ENCODE measurements around the gene SOWAHB. TPM values are rescaled to one million over a fixed set of nuclear protein-coding genes. Genes with fewer than 3 reads are reported as not detected.

Gene SOWAHB
- total RNA-seq, 2 experiments from 2014 or later = not detected

GRCh38 chr4:76867880-76868655 is 29.9 kb downstream of the SOWAHB start:
- H3K36me3 ChIP-seq (ENCODE audit: insufficient read depth, low read length) = no peaks in the 10 kb centered on the region
- H3K4me2 ChIP-seq (ENCODE audit: low read length) = no peak overlapping the region
- H3K4me3 ChIP-seq (ENCODE audit: low read depth, low read length, poor library complexity, severe bottlenecking) = no peak overlapping the region
- H3K9me2 ChIP-seq (ENCODE audit: insufficient read depth, low read length) = no peaks in the 10 kb centered on the region
- no peak for TF ChIP-seq EZH2phosphoT487 (IDR thresholded peaks at IDR 0.05; ENCODE audit: borderline replicate concordance, low read depth, low read length)
- TF ChIP-seq CTCF (conservative IDR thresholded peaks at IDR 0.05; ENCODE audit: low read length) = no peak
- H3K79me2 ChIP-seq (ENCODE audit: insufficient read depth, low read depth, low read length) = no peaks in the 10 kb centered on the region
- H3K4me1 ChIP-seq (ENCODE audit: insufficient read depth, low read length, poor library complexity, severe bottlenecking) = no peaks in the 10 kb centered on the region
- H2AFZ ChIP-seq (ENCODE audit: low read length) = no peak overlapping the region
- intact Hi-C loops (cut with micrococcal nuclease; ENCODE audit: unreplicated experiment) = no loop called here
- CTCF ChIA-PET (ENCODE audit: unreplicated experiment) = no interaction called here
- no peaks in the 10 kb centered on the region for H3K9me3 ChIP-seq (ENCODE audit: low read length)
- BruUV-seq (replicated peaks) = no TSS peak
- POLR2A ChIA-PET = no interaction called here
- no peak overlapping the region for H3K27ac ChIP-seq (ENCODE audit: low read depth, low read length, poor library complexity, severe bottlenecking)
- H4K20me1 ChIP-seq (ENCODE audit: insufficient read depth, low read length) = no peaks in the 10 kb centered on the region
- DNase-seq (ENCODE audit: low spot score) = no peak

GRCh38 chr4:76867377-76867776 is 30.6 kb downstream of the SOWAHB start:
- CTCF ChIA-PET (ENCODE audit: unreplicated experiment) = no interaction called here
- no peak overlapping the region for H3K4me3 ChIP-seq (ENCODE audit: low read depth, low read length, poor library complexity, severe bottlenecking)
- H4K20me1 ChIP-seq (ENCODE audit: insufficient read depth, low read length) = no peaks in the 10 kb centered on the region
- no peak for DNase-seq (ENCODE audit: low spot score)
- POLR2A ChIA-PET = no interaction called here
- no peak overlapping the region for H3K4me2 ChIP-seq (ENCODE audit: low read length)
- no TSS peak for BruUV-seq (replicated peaks)
- H3K9me2 ChIP-seq (ENCODE audit: insufficient read depth, low read length) = no peaks in the 10 kb centered on the region
- H3K4me1 ChIP-seq (ENCODE audit: insufficient read depth, low read length, poor library complexity, severe bottlenecking) = no peaks in the 10 kb centered on the region
- no peak overlapping the region for H3K27ac ChIP-seq (ENCODE audit: low read depth, low read length, poor library complexity, severe bottlenecking)
- H3K79me2 ChIP-seq (ENCODE audit: insufficient read depth, low read depth, low read length) = no peaks in the 10 kb centered on the region
- no peaks in the 10 kb centered on the region for H3K9me3 ChIP-seq (ENCODE audit: low read length)
- TF ChIP-seq EZH2phosphoT487 (IDR thresholded peaks at IDR 0.05; ENCODE audit: borderline replicate concordance, low read depth, low read length) (no peak), CTCF (conservative IDR thresholded peaks at IDR 0.05; ENCODE audit: low read length) (no peak)
- intact Hi-C loops (cut with micrococcal nuclease; ENCODE audit: unreplicated experiment) = no loop called here
- H3K36me3 ChIP-seq (ENCODE audit: insufficient read depth, low read length) = no peaks in the 10 kb centered on the region
- no peak overlapping the region for H2AFZ ChIP-seq (ENCODE audit: low read length)

GRCh38 chr4:76866641-76867040 is 31.3 kb downstream of the SOWAHB start:
- no peaks in the 10 kb centered on the region for H3K36me3 ChIP-seq (ENCODE audit: insufficient read depth, low read length)
- no peaks in the 10 kb centered on the region for H3K79me2 ChIP-seq (ENCODE audit: insufficient read depth, low read depth, low read length)
- ChIA-PET POLR2A (no interaction called here), CTCF (ENCODE audit: unreplicated experiment) (no interaction called here)
- H2AFZ ChIP-seq (ENCODE audit: low read length) = no peak overlapping the region
- intact Hi-C loops (cut with micrococcal nuclease; ENCODE audit: unreplicated experiment) = no loop called here
- no peak overlapping the region for H3K4me2 ChIP-seq (ENCODE audit: low read length)
- no peaks in the 10 kb centered on the region for H4K20me1 ChIP-seq (ENCODE audit: insufficient read depth, low read length)
- DNase-seq (ENCODE audit: low spot score) = no peak
- H3K9me3 ChIP-seq (ENCODE audit: low read length) = no peaks in the 10 kb centered on the region
- no peak overlapping the region for H3K27ac ChIP-seq (ENCODE audit: low read depth, low read length, poor library complexity, severe bottlenecking)
- no peaks in the 10 kb centered on the region for H3K4me1 ChIP-seq (ENCODE audit: insufficient read depth, low read length, poor library complexity, severe bottlenecking)
- H3K4me3 ChIP-seq (ENCODE audit: low read depth, low read length, poor library complexity, severe bottlenecking) = no peak overlapping the region
- TF ChIP-seq CTCF (conservative IDR thresholded peaks at IDR 0.05; ENCODE audit: low read length) (no peak), EZH2phosphoT487 (IDR thresholded peaks at IDR 0.05; ENCODE audit: borderline replicate concordance, low read depth, low read length) (no peak)
- no peaks in the 10 kb centered on the region for H3K9me2 ChIP-seq (ENCODE audit: insufficient read depth, low read length)
- no TSS peak for BruUV-seq (replicated peaks)

All from OCI-LY7 (cell line).